Upper lobe of left lung (tissue), 4 donors: Measurements from ENCODE around the gene OR8B4.

Experiments
- EP300 ChIP-seq, 4 donors: sonication (generic); formaldehyde crosslinking; IDR thresholded peaks; one replicate each; pipeline ENCODE4 v1.5.1; 2017; ENCODE audit warnings: antibody characterized with exemption in 4 of 4, control low read depth in 2 of 4
- POLR2A ChIP-seq, 4 donors: fragments of 450-650 bp; IDR thresholded peaks; one replicate each; pipeline ENCODE4 v1.5.1; 2016 to 2017; ENCODE audit warnings: antibody characterized with exemption in 4 of 4, mild to moderate bottlenecking in 2 of 4
- POLR2AphosphoS5 ChIP-seq, 2 donors: sonication (generic); formaldehyde crosslinking; IDR thresholded peaks; one replicate each; pipeline ENCODE4 v1.5.1; 2017; ENCODE audit warnings: antibody characterized with exemption in 2 of 2
- TF ChIP-seq, protein P1 (sequence below), 6 experiments: fragments of 450-650 bp in 4 of 6; fragments of 200-600 bp in 2 of 6; sonication (generic) in 2 of 6; IDR thresholded peaks; one replicate each; pipeline ENCODE4 v1.5.1; 2016 to 2019; ENCODE audit warnings: antibody characterized with exemption in 6 of 6

GRCh38 chr11:124441519-124441918, 16.8 kb upstream of the OR8B4 start:
- TF ChIP-seq, protein P1, sequence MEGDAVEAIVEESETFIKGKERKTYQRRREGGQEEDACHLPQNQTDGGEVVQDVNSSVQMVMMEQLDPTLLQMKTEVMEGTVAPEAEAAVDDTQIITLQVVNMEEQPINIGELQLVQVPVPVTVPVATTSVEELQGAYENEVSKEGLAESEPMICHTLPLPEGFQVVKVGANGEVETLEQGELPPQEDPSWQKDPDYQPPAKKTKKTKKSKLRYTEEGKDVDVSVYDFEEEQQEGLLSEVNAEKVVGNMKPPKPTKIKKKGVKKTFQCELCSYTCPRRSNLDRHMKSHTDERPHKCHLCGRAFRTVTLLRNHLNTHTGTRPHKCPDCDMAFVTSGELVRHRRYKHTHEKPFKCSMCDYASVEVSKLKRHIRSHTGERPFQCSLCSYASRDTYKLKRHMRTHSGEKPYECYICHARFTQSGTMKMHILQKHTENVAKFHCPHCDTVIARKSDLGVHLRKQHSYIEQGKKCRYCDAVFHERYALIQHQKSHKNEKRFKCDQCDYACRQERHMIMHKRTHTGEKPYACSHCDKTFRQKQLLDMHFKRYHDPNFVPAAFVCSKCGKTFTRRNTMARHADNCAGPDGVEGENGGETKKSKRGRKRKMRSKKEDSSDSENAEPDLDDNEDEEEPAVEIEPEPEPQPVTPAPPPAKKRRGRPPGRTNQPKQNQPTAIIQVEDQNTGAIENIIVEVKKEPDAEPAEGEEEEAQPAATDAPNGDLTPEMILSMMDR (IDR thresholded peaks at IDR 0.05), result no peak
- TF ChIP-seq POLR2A (IDR thresholded peaks at IDR 0.05) (no peak), POLR2AphosphoS5 (IDR thresholded peaks at IDR 0.05) (no peak), EP300 (IDR thresholded peaks at IDR 0.05) (no peak)
